Adipocyte (in vitro differentiated cells): Measurements from ENCODE around the gene CHRM4.

Source experiments
- DNase-seq: peaks from one replicate; pipeline ENCODE4 v3.0.0-alpha.2; 2015; ENCODE audit warnings: low read depth
- H3K27me3 ChIP-seq: replicated peaks from 2 replicates; pipeline ENCODE4 v1.7.0; 2013; ENCODE audit warnings: mild to moderate bottlenecking, low read length, moderate library complexity; ENCODE audit not compliant: control insufficient read depth, insufficient read depth
- H3K36me3 ChIP-seq: 2 replicates; pipeline ENCODE4 v1.7.0; 2013; ENCODE audit warnings: low read length, mild to moderate bottlenecking, moderate library complexity; ENCODE audit not compliant: control insufficient read depth, insufficient read depth, severe bottlenecking
- H3K4me1 ChIP-seq: 2 replicates; pipeline ENCODE4 v1.7.0; 2013; ENCODE audit warnings: mild to moderate bottlenecking, low read length, moderate library complexity; ENCODE audit not compliant: control insufficient read depth, insufficient read depth
- H3K4me3 ChIP-seq: 2 replicates; pipeline ENCODE4 v1.7.0; 2013; ENCODE audit warnings: mild to moderate bottlenecking, low read length, moderate library complexity
- H3K9ac ChIP-seq: 2 replicates; pipeline ENCODE4 v1.7.0; 2013; ENCODE audit warnings: mild to moderate bottlenecking, low read length, moderate library complexity
- H3K9me3 ChIP-seq: 2 replicates; pipeline ENCODE4 v1.7.0; 2013; ENCODE audit warnings: mild to moderate bottlenecking, low read length, moderate library complexity; ENCODE audit not compliant: control insufficient read depth

Gene CHRM4

GRCh38 chr11:46420513-46420912 is 28.9 kb upstream of the CHRM4 start:
- H3K36me3 ChIP-seq: peaks cover 71% of the 10 kb centered on the region
- no peaks in the 10 kb centered on the region for H3K9me3 ChIP-seq

GRCh38 chr11:46418751-46419150 is 27.2 kb upstream of the CHRM4 start:
- H3K9me3 ChIP-seq: no peaks in the 10 kb centered on the region
- DNase-seq: no peak
- no peaks in the 10 kb centered on the region for H3K27me3 ChIP-seq
- H3K9ac ChIP-seq: no peak overlapping the region
- H3K36me3 ChIP-seq: peaks cover 78% of the 10 kb centered on the region
- no peak overlapping the region for H3K4me3 ChIP-seq
- peaks cover 14% of the 10 kb centered on the region for H3K4me1 ChIP-seq

More at GRCh38 chr11:46420513-46420912, 28.9 kb upstream of the CHRM4 start:
- Histone ChIP-seq H3K27me3 (no peaks in the 10 kb centered on the region), H3K4me1 (peaks cover 14% of the 10 kb centered on the region), H3K9ac (no peak overlapping the region), H3K4me3 (no peak overlapping the region)
- DNase-seq: no peak

- no peak for DNase-seq
- Histone ChIP-seq H3K27me3 (no peaks in the 10 kb centered on the region), H3K36me3 (peaks cover 82% of the 10 kb centered on the region), H3K9ac (no peak overlapping the region), H3K4me1 (peaks cover 14% of the 10 kb centered on the region), H3K9me3 (no peaks in the 10 kb centered on the region), H3K4me3 (no peak overlapping the region)
Measured at GRCh38 chr11:46417711-46418110, 26.1 kb upstream of the CHRM4 start.

- Histone ChIP-seq H3K4me1 (peaks cover 14% of the 10 kb centered on the region), H3K4me3 (no peak overlapping the region), H3K9ac (no peak overlapping the region), H3K27me3 (no peaks in the 10 kb centered on the region), H3K9me3 (no peaks in the 10 kb centered on the region), H3K36me3 (peaks cover 61% of the 10 kb centered on the region)
- DNase-seq: no peak
Measured at GRCh38 chr11:46414879-46415278, 23.3 kb upstream of the CHRM4 start.

- no peak overlapping the region for H3K4me3 ChIP-seq
- no peaks in the 10 kb centered on the region for H3K27me3 ChIP-seq
- H3K4me1 ChIP-seq: peaks cover 14% of the 10 kb centered on the region
- peaks cover 61% of the 10 kb centered on the region for H3K36me3 ChIP-seq
- H3K9ac ChIP-seq: no peak overlapping the region
- H3K9me3 ChIP-seq: no peaks in the 10 kb centered on the region
- DNase-seq: no peak
Measured at GRCh38 chr11:46414466-46414796, 22.9 kb upstream of the CHRM4 start.

- Histone ChIP-seq H3K9me3 (no peaks in the 10 kb centered on the region), H3K9ac (no peak overlapping the region), H3K27me3 (no peaks in the 10 kb centered on the region), H3K4me3 (no peak overlapping the region), H3K4me1 (peaks cover 14% of the 10 kb centered on the region), H3K36me3 (peaks cover 61% of the 10 kb centered on the region)
- DNase-seq: no peak
Measured at GRCh38 chr11:46413760-46414465, 22.3 kb upstream of the CHRM4 start.

GRCh38 chr11:46410021-46410420 is 18.4 kb upstream of the CHRM4 start:
- Histone ChIP-seq H3K36me3 (peaks cover 61% of the 10 kb centered on the region), H3K27me3 (no peaks in the 10 kb centered on the region), H3K9me3 (no peaks in the 10 kb centered on the region), H3K4me3 (no peak overlapping the region), H3K4me1 (peaks cover 2% of the 10 kb centered on the region), H3K9ac (no peak overlapping the region)
- no peak for DNase-seq

GRCh38 chr11:46408407-46408986 is 16.9 kb upstream of the CHRM4 start:
- no peak for DNase-seq
- Histone ChIP-seq H3K4me1 (peaks cover 12% of the 10 kb centered on the region), H3K27me3 (no peaks in the 10 kb centered on the region), H3K9me3 (no peaks in the 10 kb centered on the region), H3K36me3 (peaks cover 57% of the 10 kb centered on the region), H3K4me3 (no peak overlapping the region), H3K9ac (no peak overlapping the region)

- Histone ChIP-seq H3K36me3 (peaks cover 59% of the 10 kb centered on the region), H3K4me1 (peaks cover 21% of the 10 kb centered on the region), H3K9ac (no peak overlapping the region), H3K27me3 (no peaks in the 10 kb centered on the region), H3K4me3 (no peak overlapping the region), H3K9me3 (no peaks in the 10 kb centered on the region)
- DNase-seq: no peak
Measured at GRCh38 chr11:46407635-46408034, 16.1 kb upstream of the CHRM4 start.

- peak; percentile 42 for DNase-seq
- Histone ChIP-seq H3K27me3 (no peaks in the 10 kb centered on the region), H3K9ac (peak overlapping the region; percentile 7), H3K4me3 (no peak overlapping the region), H3K36me3 (peaks cover 65% of the 10 kb centered on the region), H3K4me1 (peaks cover 21% of the 10 kb centered on the region), H3K9me3 (no peaks in the 10 kb centered on the region)
Measured at GRCh38 chr11:46404476-46405017, 13.0 kb upstream of the CHRM4 start.

GRCh38 chr11:46402957-46403902 is 11.7 kb upstream of the CHRM4 start:
- DNase-seq: no peak
- H3K9me3 ChIP-seq: no peaks in the 10 kb centered on the region
- peaks cover 53% of the 10 kb centered on the region for H3K36me3 ChIP-seq
- no peaks in the 10 kb centered on the region for H3K27me3 ChIP-seq
- H3K4me3 ChIP-seq: no peak overlapping the region
- peaks cover 21% of the 10 kb centered on the region for H3K4me1 ChIP-seq
- no peak overlapping the region for H3K9ac ChIP-seq
